ENCODE data around the gene PAGE2. TPM values are rescaled to one million over a fixed set of nuclear protein-coding genes. Genes with fewer than 3 reads are reported as not detected.
"Not testable (repeated sequence)": the region's sequence is repeated elsewhere in the genome, so short reads cannot be mapped to it uniquely, and the experiment has no call there.

PAGE2 gene
- total RNA-seq = not detected

DNA sequence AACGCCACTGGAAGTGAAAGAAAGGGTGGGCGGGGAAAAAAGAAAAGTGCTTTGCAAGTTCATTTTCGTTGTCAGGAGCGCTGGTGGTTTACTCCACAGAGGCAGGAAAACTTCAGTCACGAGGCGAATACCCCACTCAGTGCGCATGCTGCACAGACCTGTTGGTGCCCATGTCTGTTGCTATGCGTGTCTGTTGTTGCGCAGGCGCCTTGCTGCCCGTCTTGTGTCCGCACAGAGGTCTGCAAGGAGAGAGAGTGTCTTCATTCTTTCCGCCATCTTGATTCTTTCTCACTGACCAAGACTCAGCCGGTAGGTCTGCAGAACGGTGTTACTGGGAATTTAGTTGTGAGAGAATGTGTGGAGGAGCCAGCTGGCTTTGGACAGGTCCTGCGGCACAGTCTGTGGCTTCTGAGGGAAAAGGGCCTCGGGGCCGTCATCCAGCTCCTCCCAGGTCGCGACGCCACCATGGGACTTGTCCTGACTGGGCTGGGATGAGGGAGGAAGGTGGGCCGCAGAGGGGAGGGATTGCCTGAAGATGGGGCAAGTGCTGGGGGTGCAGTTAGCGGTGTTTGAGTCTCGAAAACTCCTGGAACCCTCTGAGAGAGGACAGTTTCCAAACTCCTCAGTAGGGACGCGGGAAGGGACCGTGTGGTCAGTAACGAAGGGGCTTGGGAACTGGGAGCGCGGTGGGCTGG lies at the start of gene PAGE2:
PAGE2 (plus strand) TSS at position 224 of the 695 bp plus-strand sequence. CDS start 1,003 bp downstream, outside the sequence.
- DNase-seq (ENCODE audit: low spot score in 2 of 2) (no peak), FAIRE-seq (no peak)

DNA sequence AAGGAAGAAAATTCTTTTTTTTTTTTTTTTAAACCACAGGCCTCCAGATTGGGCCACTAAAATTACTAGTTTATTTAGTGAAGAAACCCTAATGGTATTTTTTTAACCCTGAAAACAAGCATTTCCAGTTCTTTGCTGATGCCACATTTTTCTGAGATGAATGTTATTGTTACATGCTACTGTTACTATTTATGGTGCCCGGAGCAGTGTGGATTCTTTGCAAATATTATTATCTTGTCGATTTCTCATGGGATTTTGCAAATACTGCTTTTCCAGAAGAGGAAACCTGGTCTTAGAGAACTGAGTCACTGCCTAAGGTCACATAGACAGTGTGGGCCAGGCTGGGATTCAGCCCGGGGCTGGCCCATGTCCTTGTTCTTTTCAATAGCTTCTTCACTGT lies 49.3 kb upstream of the PAGE2 start:
- no peak for DNase-seq (ENCODE audit: low spot score in 2 of 2)
- no peak for FAIRE-seq

DNA sequence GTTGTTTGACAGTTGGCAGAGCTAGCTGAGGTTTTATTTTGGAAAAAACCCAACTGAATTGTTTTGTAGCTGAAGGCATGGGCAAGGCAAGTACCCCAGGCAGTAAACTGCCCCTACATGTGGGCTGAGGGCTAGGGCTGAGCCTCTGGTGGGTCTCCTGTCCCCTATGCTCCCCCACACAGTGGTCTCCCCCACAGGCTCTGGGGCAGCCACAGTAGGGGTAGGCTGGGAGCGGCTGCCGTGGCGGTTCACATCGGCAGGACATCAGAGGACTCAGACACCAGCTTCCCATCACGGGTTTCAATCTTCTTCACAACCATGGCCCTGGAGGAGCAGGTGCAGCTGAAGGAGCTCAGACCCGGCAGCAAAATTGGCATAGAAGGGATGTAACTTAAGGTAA lies 47.3 kb upstream of the PAGE2 start:
- DNase-seq (ENCODE audit: low spot score in 2 of 2) (no peak), FAIRE-seq (no peak)

DNA sequence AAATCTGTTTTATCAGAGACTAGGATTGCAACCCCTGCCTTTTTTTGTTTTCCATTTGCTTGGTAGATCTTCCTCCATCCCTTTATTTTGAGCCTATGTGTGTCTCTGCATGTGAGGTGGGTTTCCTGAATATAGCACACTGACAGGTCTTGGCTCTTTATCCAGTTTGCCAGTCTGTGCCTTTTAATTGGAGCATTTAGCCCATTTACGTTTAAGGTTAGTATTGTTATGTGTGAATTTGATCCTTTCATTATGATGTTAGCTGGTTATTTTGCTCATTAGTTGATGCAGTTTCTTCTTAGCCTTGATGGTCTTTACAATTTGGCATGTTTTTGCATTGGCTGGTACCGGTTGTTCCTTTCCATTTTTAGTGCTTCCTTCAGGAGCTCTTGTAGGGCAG lies 38.2 kb upstream of the PAGE2 start:
- FAIRE-seq; DNase-seq (ENCODE audit: low spot score in 2 of 2): not testable (repeated sequence)

- FAIRE-seq (no peak), DNase-seq (ENCODE audit: low spot score in 2 of 2) (no peak)
Observed at GRCh38 chrX:55056820-55057674, 31.8 kb upstream of the PAGE2 start.

- DNase-seq (ENCODE audit: low spot score in 2 of 2) = peak in 1 of 2 donors; percentile 9
- FAIRE-seq = peak; percentile 36
Observed at GRCh38 chrX:55057675-55058249, 31.1 kb upstream of the PAGE2 start.

GRCh38 chrX:55067180-55067579 lies 21.6 kb upstream of the PAGE2 start:
- not testable (repeated sequence) for FAIRE-seq

GRCh38 chrX:55072286-55072685 lies 16.5 kb upstream of the PAGE2 start:
- FAIRE-seq (no peak), DNase-seq (ENCODE audit: low spot score in 2 of 2) (no peak)

More at GRCh38 chrX:55067180-55067579, 21.6 kb upstream of the PAGE2 start:
- DNase-seq (ENCODE audit: low spot score in 2 of 2) = not testable (repeated sequence)

DNA sequence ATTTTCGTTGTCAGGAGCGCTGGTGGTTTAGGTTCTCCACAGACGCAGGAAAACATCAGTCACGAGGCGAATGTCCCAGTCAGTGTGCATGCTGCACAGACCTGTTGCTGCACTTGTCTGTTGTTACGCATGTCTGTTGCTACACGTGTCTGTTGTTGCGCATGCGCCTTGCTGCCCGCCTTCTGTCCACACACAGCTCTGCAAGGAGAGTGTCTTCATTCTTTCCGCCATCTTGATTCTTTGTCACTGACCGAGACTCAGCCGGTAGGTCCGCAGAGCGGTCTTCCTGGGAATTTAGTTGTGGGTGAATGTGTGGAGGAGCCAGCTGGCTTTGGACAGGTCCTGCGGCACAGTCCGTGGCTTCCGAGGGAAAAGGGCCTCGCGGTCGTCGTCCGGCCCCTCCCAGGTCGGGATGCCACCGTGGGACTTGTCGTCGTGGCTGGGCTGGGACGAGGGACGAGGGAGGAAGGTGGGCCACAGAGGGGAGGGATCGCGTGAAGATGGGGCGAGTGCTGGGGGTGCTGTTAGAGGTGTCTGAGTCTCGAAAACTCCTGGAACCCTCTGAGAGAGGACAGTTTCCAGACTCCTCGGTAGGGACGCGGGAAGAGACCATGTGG lies 13.9 kb upstream of the PAGE2 start, which contains the start of gene PAGE2B:
PAGE2B (plus strand) TSS at position 180 of the 617 bp plus-strand sequence. CDS start 1,012 bp downstream, outside the sequence.
- FAIRE-seq (no peak), DNase-seq (ENCODE audit: low spot score in 2 of 2) (no peak)

DNA sequence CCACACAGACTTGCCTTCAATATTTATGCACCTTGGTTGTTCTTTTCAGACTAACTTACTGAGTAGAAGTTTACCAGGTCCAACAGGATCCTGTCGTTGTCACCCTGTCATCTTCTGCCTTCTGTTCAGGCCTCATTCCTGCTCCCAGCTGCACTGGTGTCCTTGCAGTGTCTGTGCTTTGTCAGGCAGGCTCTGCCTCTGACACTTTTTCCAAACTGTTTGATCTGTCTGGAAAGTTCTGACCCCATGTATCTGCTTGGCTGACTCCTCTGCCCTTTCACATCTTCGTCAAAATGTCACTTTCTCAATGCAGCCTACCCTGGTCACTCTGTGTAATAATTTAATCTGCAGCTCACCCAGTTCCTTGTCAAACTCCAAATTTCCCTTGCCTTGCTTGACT lies 9.9 kb downstream of the PAGE2 start:
- DNase-seq (ENCODE audit: low spot score in 2 of 2) (no peak), FAIRE-seq (no peak)

DNA sequence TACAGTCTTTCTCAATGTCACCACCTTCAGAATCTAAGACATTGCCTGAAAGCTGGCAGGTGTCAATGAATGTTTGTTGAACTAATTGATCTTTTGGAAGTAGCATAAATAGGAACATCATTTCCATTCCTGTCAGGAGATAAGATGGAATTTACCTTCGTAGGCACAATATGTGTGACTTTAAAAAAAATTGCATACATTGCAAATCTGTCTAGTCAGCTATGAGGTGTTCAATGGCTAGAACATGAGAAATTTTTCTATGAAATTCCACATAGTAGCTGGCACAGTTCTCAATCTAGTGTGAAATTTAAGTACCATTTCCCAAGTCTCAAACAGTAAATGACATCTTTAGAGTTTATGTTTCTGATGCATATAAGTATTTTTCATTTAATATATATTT lies 10.3 kb downstream of the PAGE2 start:
- DNase-seq (ENCODE audit: low spot score in 2 of 2) (no peak), FAIRE-seq (no peak)

- DNase-seq (ENCODE audit: low spot score in 2 of 2) (no peak), FAIRE-seq (no peak)
Observed at GRCh38 chrX:55102754-55103153, 13.9 kb downstream of the PAGE2 start.

- FAIRE-seq (no peak), DNase-seq (ENCODE audit: low spot score in 2 of 2) (no peak)
Observed at GRCh38 chrX:55107262-55107661, 18.4 kb downstream of the PAGE2 start.

GRCh38 chrX:55107911-55108310 lies 19.1 kb downstream of the PAGE2 start:
- no peak for FAIRE-seq

GRCh38 chrX:55109306-55109705 lies 20.5 kb downstream of the PAGE2 start:
- no peak for DNase-seq (ENCODE audit: low spot score in 2 of 2)
- no peak for FAIRE-seq

More at GRCh38 chrX:55107911-55108310, 19.1 kb downstream of the PAGE2 start:
- DNase-seq (ENCODE audit: low spot score in 2 of 2) = no peak

- FAIRE-seq (no peak), DNase-seq (ENCODE audit: low spot score in 2 of 2) (no peak)
Observed at GRCh38 chrX:55111578-55112254, 22.9 kb downstream of the PAGE2 start.

GRCh38 chrX:55116589-55116988 lies 27.8 kb downstream of the PAGE2 start:
- FAIRE-seq = not testable (repeated sequence)

DNA sequence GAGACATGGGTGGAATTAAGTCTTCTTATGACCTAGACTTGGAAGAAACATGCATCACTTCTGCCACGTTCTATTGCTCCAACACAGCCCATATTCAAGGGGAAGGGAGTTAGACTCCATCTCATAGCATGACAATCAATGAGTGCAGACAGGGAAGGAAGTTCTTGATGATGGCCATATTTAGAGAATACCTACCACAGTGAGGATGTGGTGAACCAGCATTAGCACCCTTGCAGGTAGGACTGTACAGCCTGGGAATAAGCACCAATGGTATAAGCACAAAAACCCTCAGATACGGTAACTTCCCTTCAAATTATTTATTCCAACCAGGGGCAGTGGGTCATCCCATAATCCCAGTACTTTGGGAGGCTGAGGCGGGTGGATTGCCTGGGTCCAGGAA lies 29.8 kb downstream of the PAGE2 start:
- no peak for DNase-seq (ENCODE audit: low spot score in 2 of 2)
- FAIRE-seq = no peak

More at GRCh38 chrX:55116589-55116988, 27.8 kb downstream of the PAGE2 start:
- DNase-seq (ENCODE audit: low spot score in 2 of 2) = not testable (repeated sequence)

- DNase-seq (ENCODE audit: low spot score in 2 of 2) (no peak), FAIRE-seq (no peak)
Observed at GRCh38 chrX:55119271-55119670, 30.5 kb downstream of the PAGE2 start.

- DNase-seq (ENCODE audit: low spot score in 2 of 2) (no peak), FAIRE-seq (no peak)
Observed at GRCh38 chrX:55119712-55120111, 30.9 kb downstream of the PAGE2 start.

Measured in frontal cortex (tissue), 4 donors.